ENCODE measurements around the gene WFDC8.

- TF ChIP-seq, protein P1, sequence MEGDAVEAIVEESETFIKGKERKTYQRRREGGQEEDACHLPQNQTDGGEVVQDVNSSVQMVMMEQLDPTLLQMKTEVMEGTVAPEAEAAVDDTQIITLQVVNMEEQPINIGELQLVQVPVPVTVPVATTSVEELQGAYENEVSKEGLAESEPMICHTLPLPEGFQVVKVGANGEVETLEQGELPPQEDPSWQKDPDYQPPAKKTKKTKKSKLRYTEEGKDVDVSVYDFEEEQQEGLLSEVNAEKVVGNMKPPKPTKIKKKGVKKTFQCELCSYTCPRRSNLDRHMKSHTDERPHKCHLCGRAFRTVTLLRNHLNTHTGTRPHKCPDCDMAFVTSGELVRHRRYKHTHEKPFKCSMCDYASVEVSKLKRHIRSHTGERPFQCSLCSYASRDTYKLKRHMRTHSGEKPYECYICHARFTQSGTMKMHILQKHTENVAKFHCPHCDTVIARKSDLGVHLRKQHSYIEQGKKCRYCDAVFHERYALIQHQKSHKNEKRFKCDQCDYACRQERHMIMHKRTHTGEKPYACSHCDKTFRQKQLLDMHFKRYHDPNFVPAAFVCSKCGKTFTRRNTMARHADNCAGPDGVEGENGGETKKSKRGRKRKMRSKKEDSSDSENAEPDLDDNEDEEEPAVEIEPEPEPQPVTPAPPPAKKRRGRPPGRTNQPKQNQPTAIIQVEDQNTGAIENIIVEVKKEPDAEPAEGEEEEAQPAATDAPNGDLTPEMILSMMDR (conservative IDR thresholded peaks at IDR 0.05; ENCODE audit: low read depth, low read length) = no peak
- TF ChIP-seq EZH2 (IDR thresholded peaks at IDR 0.05; ENCODE audit: low read length, unreplicated experiment) = no peak
These were observed 71.9 kb downstream of the WFDC8 start for GRCh38 chr20:45507011-45507820.
